IMR-90 (cell line): Measurements from ENCODE around the gene LY6G6D.

ENCODE experiments used
- CEBPB ChIP-seq: IDR thresholded peaks from 2 replicates; pipeline ENCODE4 v1.6.1; 2012; ENCODE audit warnings: low read depth, low read length, improper control_type of control experiment
- CTCF ChIP-seq: conservative IDR thresholded peaks from 2 replicates; pipeline ENCODE4 v1.5.1; 2012; ENCODE audit warnings: mild to moderate bottlenecking, low read depth, low read length, improper control_type of control experiment
- ELK1 ChIP-seq: fragments of 150-350 bp; IDR thresholded peaks from 2 replicates; pipeline ENCODE4 v1.6.1; 2016; ENCODE audit warnings: low read depth, mild to moderate bottlenecking, low read length, moderate library complexity, borderline replicate concordance
- MAFK ChIP-seq: IDR thresholded peaks from 2 replicates; pipeline ENCODE4 v1.6.1; 2012; ENCODE audit warnings: low read depth, low read length, improper control_type of control experiment
- MXI1 ChIP-seq: IDR thresholded peaks from 2 replicates; pipeline ENCODE4 v1.6.1; 2012; ENCODE audit warnings: low read depth, mild to moderate bottlenecking, low read length, moderate library complexity, borderline replicate concordance
- NFE2L2 ChIP-seq: fragments of 150-350 bp; IDR thresholded peaks from 2 replicates; pipeline ENCODE4 v1.6.1; 2016; ENCODE audit warnings: low read depth, mild to moderate bottlenecking, low read length
- POLR2A ChIP-seq: IDR thresholded peaks from 2 replicates; pipeline ENCODE4 v1.6.1; 2012; ENCODE audit warnings: mild to moderate bottlenecking, low read depth, low read length
- RFX5 ChIP-seq: IDR thresholded peaks from 2 replicates; pipeline ENCODE4 v1.8.0; 2012; ENCODE audit warnings: low read depth, mild to moderate bottlenecking, low read length, moderate library complexity
- USF2 ChIP-seq: fragments of 150-350 bp; IDR thresholded peaks from 2 replicates; pipeline ENCODE4 v1.6.1; 2017; ENCODE audit warnings: mild to moderate bottlenecking, antibody characterized with exemption, low read length, low read depth

GRCh38 chr6:31739639-31740396 lies 24.7 kb downstream of the LY6G6D start, which contains the start of gene MSH5:
- TF ChIP-seq ELK1, result no peak
- peak; percentile 90 for TF ChIP-seq MXI1
- TF ChIP-seq RFX5, result no peak
- TF ChIP-seq CTCF, result no peak
- TF ChIP-seq CEBPB, result no peak
- TF ChIP-seq POLR2A, result no peak
- TF ChIP-seq USF2, result peak; percentile 43
- no peak for TF ChIP-seq MAFK
- no peak for TF ChIP-seq NFE2L2
